ENCODE data around the gene AURKB.
A peak's percentile ranks its signal among the peaks of the same experiment; 100 is the strongest.

GRCh38 chr17:8185582-8186445, 24.6 kb downstream of the AURKB start:
- TF ChIP-seq CTCF (conservative IDR thresholded peaks at IDR 0.05; ENCODE audit: low read depth, low read length) (no peak), POLR2A (IDR thresholded peaks at IDR 0.05; ENCODE audit: low read depth, low read length) (no peak), BHLHE40 (IDR thresholded peaks at IDR 0.05; ENCODE audit: low read depth, low read length) (no peak), CEBPB (IDR thresholded peaks at IDR 0.05; ENCODE audit: low read depth, low read length) (peak; percentile 80), MXI1 (IDR thresholded peaks at IDR 0.05; ENCODE audit: borderline replicate concordance, low read depth, low read length) (no peak)
